ENCODE measurements around the gene TBC1D7.

The TBC1D7 gene

DNA sequence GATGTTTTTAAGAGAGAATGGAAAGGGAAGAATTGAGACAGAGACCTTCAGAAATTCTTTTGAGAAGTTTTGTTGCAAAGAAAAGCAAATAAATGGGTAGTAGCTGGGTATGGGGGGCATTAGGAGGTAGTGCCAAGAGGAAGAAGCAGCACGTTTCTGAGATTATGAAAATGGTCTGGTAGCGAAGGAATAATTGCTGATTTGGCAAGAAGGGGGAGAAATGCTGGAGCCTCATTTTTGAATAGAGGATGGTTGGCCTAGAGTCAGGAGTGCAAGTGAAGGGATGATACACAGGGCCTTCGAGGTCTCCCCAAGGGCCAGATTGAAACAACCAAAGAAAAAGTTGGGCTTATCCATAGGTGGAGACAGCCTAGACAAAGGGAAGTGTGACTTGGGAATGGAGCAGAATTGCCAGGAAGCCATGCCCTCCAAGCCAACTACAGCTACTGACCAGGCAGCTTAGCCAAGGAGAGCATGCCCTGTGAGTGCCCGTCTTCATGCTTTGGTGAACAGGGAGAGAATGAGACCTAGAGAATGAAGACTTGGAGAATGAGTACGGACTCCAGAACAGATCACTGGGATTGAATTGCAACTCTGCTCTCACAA is 14.2 kb upstream of the TBC1D7 start:
- ATAC-seq (ENCODE audit: low read depth) = no peak

DNA sequence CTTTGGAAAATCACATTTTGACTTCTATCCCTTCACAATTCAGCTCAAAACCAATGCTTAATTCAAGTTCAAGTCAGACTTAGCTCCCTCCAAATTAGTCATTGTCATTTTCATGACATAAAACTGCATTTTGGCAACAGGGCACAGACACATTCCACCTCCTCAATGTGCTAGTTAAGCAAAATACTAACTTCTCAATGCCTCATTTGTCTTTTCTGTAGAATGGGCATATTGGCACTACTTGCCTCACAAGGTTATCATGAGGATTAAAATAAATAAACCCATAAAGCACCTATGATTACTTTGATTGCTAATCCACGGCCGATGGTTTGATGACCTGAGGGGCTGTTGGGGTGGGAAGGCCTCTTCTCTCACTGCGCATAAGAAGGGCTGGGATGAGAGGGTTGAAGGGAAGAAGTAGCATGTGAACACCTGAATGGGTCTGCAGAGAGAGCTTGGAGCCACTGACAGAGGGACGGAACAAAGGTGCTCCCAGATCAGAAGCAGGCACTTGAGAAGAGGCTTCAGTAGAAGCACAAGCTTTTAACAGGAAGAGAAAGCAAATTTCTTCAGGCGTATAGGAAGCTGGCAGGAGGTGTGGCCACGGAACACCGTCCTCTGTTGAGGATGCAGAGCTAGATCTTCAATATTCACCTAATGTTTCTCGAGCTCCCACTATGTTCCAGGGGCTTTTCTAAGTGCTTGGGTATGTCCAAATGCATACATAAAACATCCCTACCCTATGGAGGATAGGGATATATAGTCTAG is 11.7 kb upstream of the TBC1D7 start:
- Histone ChIP-seq H3K4me3 (ENCODE audit: severe bottlenecking) (no peak overlapping the region), H3K36me3 (ENCODE audit: low read depth) (no peaks in the 10 kb centered on the region), H3K9me3 (ENCODE audit: severe bottlenecking) (no peaks in the 10 kb centered on the region), H3K27ac (ENCODE audit: poor library complexity, severe bottlenecking) (no peak overlapping the region), H3K27me3 (ENCODE audit: insufficient read depth, poor library complexity, severe bottlenecking) (no peaks in the 10 kb centered on the region), H3K4me1 (ENCODE audit: insufficient read depth, poor library complexity, severe bottlenecking) (no peaks in the 10 kb centered on the region)
- no peak for TF ChIP-seq CTCF (IDR thresholded peaks at IDR 0.05; ENCODE audit: poor library complexity, severe bottlenecking)
- no peak for ATAC-seq (ENCODE audit: low read depth)
- DNase-seq (ENCODE audit: low spot score) = no peak

More for the DNA sequence above, 14.2 kb upstream of the TBC1D7 start:
- TF ChIP-seq CTCF (IDR thresholded peaks at IDR 0.05; ENCODE audit: poor library complexity, severe bottlenecking) = no peak
- no peak for DNase-seq (ENCODE audit: low spot score)
- no peaks in the 10 kb centered on the region for H3K4me1 ChIP-seq (ENCODE audit: insufficient read depth, poor library complexity, severe bottlenecking)
- H3K4me3 ChIP-seq (ENCODE audit: severe bottlenecking) = no peak overlapping the region
- H3K27ac ChIP-seq (ENCODE audit: poor library complexity, severe bottlenecking) = no peak overlapping the region
- no peaks in the 10 kb centered on the region for H3K27me3 ChIP-seq (ENCODE audit: insufficient read depth, poor library complexity, severe bottlenecking)
- no peaks in the 10 kb centered on the region for H3K36me3 ChIP-seq (ENCODE audit: low read depth)
- H3K9me3 ChIP-seq (ENCODE audit: severe bottlenecking) = no peaks in the 10 kb centered on the region

DNA sequence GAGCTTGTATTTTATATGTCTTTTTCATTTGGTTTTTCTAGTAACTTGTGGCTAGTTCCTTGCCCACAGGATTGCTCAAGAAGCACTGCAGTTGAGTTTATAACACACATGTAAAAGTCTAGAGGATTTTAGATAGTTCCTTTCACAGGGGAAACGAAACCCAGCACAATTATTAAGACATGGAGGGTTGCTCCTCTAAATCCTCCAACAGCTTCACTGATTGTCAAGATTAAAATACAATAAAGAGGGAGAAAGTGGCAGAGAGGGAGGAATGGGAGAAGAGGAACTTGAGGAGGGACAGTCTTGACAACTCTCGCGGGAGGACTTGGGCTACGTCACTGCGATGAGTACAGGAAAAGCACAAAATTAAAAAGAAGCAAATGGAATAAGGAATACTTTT is 9.7 kb upstream of the TBC1D7 start:
- Histone ChIP-seq H3K27me3 (ENCODE audit: insufficient read depth, poor library complexity, severe bottlenecking) (no peaks in the 10 kb centered on the region), H3K4me3 (ENCODE audit: severe bottlenecking) (no peak overlapping the region), H3K27ac (ENCODE audit: poor library complexity, severe bottlenecking) (no peak overlapping the region), H3K9me3 (ENCODE audit: severe bottlenecking) (no peaks in the 10 kb centered on the region), H3K36me3 (ENCODE audit: low read depth) (no peaks in the 10 kb centered on the region), H3K4me1 (ENCODE audit: insufficient read depth, poor library complexity, severe bottlenecking) (no peaks in the 10 kb centered on the region)
- TF ChIP-seq CTCF (IDR thresholded peaks at IDR 0.05; ENCODE audit: poor library complexity, severe bottlenecking) = no peak
- ATAC-seq (ENCODE audit: low read depth) (no peak), DNase-seq (ENCODE audit: low spot score) (no peak)

GRCh38 chr6:13336553-13336952 is 8.2 kb upstream of the TBC1D7 start:
- no peak overlapping the region for H3K4me3 ChIP-seq (ENCODE audit: severe bottlenecking)
- H3K9me3 ChIP-seq (ENCODE audit: severe bottlenecking) = no peaks in the 10 kb centered on the region
- no peak for DNase-seq (ENCODE audit: low spot score)
- no peak overlapping the region for H3K27ac ChIP-seq (ENCODE audit: poor library complexity, severe bottlenecking)
- H3K4me1 ChIP-seq (ENCODE audit: insufficient read depth, poor library complexity, severe bottlenecking) = no peaks in the 10 kb centered on the region
- peak; percentile 85 for ATAC-seq (ENCODE audit: low read depth)
- no peaks in the 10 kb centered on the region for H3K27me3 ChIP-seq (ENCODE audit: insufficient read depth, poor library complexity, severe bottlenecking)
- H3K36me3 ChIP-seq (ENCODE audit: low read depth) = no peaks in the 10 kb centered on the region
- peak; percentile 95 for TF ChIP-seq CTCF (IDR thresholded peaks at IDR 0.05; ENCODE audit: poor library complexity, severe bottlenecking)

GRCh38 chr6:13334953-13335352 is 6.6 kb upstream of the TBC1D7 start:
- Histone ChIP-seq H3K9me3 (ENCODE audit: severe bottlenecking) (no peaks in the 10 kb centered on the region), H3K27me3 (ENCODE audit: insufficient read depth, poor library complexity, severe bottlenecking) (no peaks in the 10 kb centered on the region), H3K36me3 (ENCODE audit: low read depth) (no peaks in the 10 kb centered on the region), H3K27ac (ENCODE audit: poor library complexity, severe bottlenecking) (no peak overlapping the region), H3K4me3 (ENCODE audit: severe bottlenecking) (no peak overlapping the region), H3K4me1 (ENCODE audit: insufficient read depth, poor library complexity, severe bottlenecking) (no peaks in the 10 kb centered on the region)
- DNase-seq (ENCODE audit: low spot score) = no peak
- peak; percentile 41; the same call in 1 of the 3 replicates for ATAC-seq (ENCODE audit: low read depth)
- TF ChIP-seq CTCF (IDR thresholded peaks at IDR 0.05; ENCODE audit: poor library complexity, severe bottlenecking) = no peak
